HepG2 (cell line): ENCODE measurements around the gene CLHC1. TPM values are rescaled to one million over a fixed set of nuclear protein-coding genes. Genes with fewer than 3 reads are reported as not detected.

Experiments
- AGO2 ChIP-seq: fragments of 200-400 bp; formaldehyde crosslinking; optimal IDR thresholded peaks from 2 replicates; pipeline ENCODE3; 2017; ENCODE audit warnings: mild to moderate bottlenecking, low read depth, low read length, moderate library complexity
- CEBPB ChIP-seq: IDR thresholded peaks from 2 replicates; pipeline ENCODE4 v1.6.1; 2011; ENCODE audit warnings: low read depth, low read length, improper control_type of control experiment, borderline replicate concordance
- MEIS2 ChIP-seq: sonication (generic); formaldehyde crosslinking; IDR thresholded peaks from 2 replicates; pipeline ENCODE4 v1.9.0; 2021; ENCODE audit warnings: mild to moderate bottlenecking, missing genetic modification reagents
- MYNN ChIP-seq: sonication (generic); formaldehyde crosslinking; IDR thresholded peaks from 2 replicates; pipeline ENCODE4 v1.4.0; 2020; ENCODE audit warnings: mild to moderate bottlenecking, low read depth, missing genetic modification reagents
- NFE2L2 ChIP-seq: fragments of 150-350 bp; IDR thresholded peaks from 2 replicates; pipeline ENCODE4 v1.6.1; 2014; ENCODE audit warnings: low read length
- NR2F1 ChIP-seq, 2 experiments: fragments of 450-650 bp in 1 of 2; formaldehyde crosslinking in 1 of 2; IDR thresholded peaks; 2 replicates each; pipeline versions ENCODE4 v1.5.0 to v1.6.1; 2016 to 2020; ENCODE audit warnings: mild to moderate bottlenecking in 1 of 2, missing compliant biosample characterization in 1 of 2, missing genetic modification reagents in 1 of 2, moderate library complexity in 1 of 2
- SYNCRIP ChIP-seq: fragments of 200-400 bp; formaldehyde crosslinking; IDR thresholded peaks from 2 replicates; pipeline ENCODE4 v1.6.1; 2018; ENCODE audit warnings: mild to moderate bottlenecking, low read depth, low read length; ENCODE audit not compliant: insufficient read depth
- TAF1 ChIP-seq: sonication (generic); formaldehyde crosslinking; IDR thresholded peaks from 2 replicates; pipeline ENCODE4 v1.4.0; 2020; ENCODE audit warnings: missing genetic modification reagents
- THYN1 ChIP-seq: sonication (generic); formaldehyde crosslinking; IDR thresholded peaks from 2 replicates; pipeline ENCODE4 v1.8.1; 2023; ENCODE audit warnings: low read depth, mild to moderate bottlenecking, moderate library complexity, missing genetic modification reagents, borderline replicate concordance
- ZFP37 ChIP-seq: sonication (generic); formaldehyde crosslinking; IDR thresholded peaks from 2 replicates; pipeline ENCODE4 v1.4.0; 2020; ENCODE audit warnings: missing genetic modification reagents, borderline replicate concordance
- ZNF614 ChIP-seq: IDR thresholded peaks from 2 replicates; pipeline ENCODE4 v1.6.1; 2018; ENCODE audit warnings: missing biosample characterization, missing genetic modification reagents, inconsistent platforms, borderline replicate concordance
- ZNF841 ChIP-seq: sonication (generic); formaldehyde crosslinking; IDR thresholded peaks from 2 replicates; pipeline ENCODE4 v1.8.1; 2023; ENCODE audit warnings: missing genetic modification reagents, borderline replicate concordance
- polyA plus RNA-seq, 8 experiments: library from polyadenylated mRNA; depleted of rRNA in 3 of 8; stranded (reverse) in 7 of 8; unstranded in 1 of 8; fragments of >200 nt; fragmentation: Illumina TruSeq in 4 of 8; extraction: Trizol in 4 of 8; gene quantifications; 2 replicates each; pipeline versions ENCODE4 v1.2.1 to v1.2.3, GENCODE V29; 2011 to 2016; ENCODE audit warnings: low read depth in 4 of 8, missing spikeins in 1 of 8, mixed read lengths in 1 of 8; ENCODE audit not compliant: insufficient read depth in 1 of 8
- total RNA-seq, 5 experiments: library from RNA; depleted of rRNA; stranded (reverse); fragments of >200 nt; fragmentation: Illumina TruSeq; extraction: Trizol; gene quantifications; 2 replicates each; pipeline ENCODE4 v1.2.3, GENCODE V29; 2016; ENCODE audit warnings: low read depth in 1 of 5
- TF ChIP-seq, protein P1 (sequence below): sonication (generic); formaldehyde crosslinking; IDR thresholded peaks from 2 replicates; pipeline ENCODE4 v1.8.1; 2023; ENCODE audit warnings: mild to moderate bottlenecking, inconsistent platforms, moderate library complexity, missing genetic modification reagents, borderline replicate concordance
- TF ChIP-seq, protein P2 (sequence below): sonication (generic); formaldehyde crosslinking; IDR thresholded peaks from 2 replicates; pipeline ENCODE4 v1.4.0; 2020; ENCODE audit warnings: mild to moderate bottlenecking, missing genetic modification reagents, borderline replicate concordance
- TF ChIP-seq, protein P3 (sequence below): sonication (generic); formaldehyde crosslinking; IDR thresholded peaks from 2 replicates; pipeline ENCODE4 v1.4.0; 2020; ENCODE audit warnings: missing genetic modification reagents
- TF ChIP-seq, protein P4 (sequence below): sonication (generic); formaldehyde crosslinking; IDR thresholded peaks from 2 replicates; pipeline ENCODE4 v1.8.0; 2022; ENCODE audit warnings: mild to moderate bottlenecking, missing genetic modification reagents, moderate library complexity

The CLHC1 gene
- total and polyA plus RNA-seq, 2 of the 13 experiments (the other 11 are each of a cell fraction or from before 2014, with no cell fraction given) = 9.8 to 12.6 TPM

DNA sequence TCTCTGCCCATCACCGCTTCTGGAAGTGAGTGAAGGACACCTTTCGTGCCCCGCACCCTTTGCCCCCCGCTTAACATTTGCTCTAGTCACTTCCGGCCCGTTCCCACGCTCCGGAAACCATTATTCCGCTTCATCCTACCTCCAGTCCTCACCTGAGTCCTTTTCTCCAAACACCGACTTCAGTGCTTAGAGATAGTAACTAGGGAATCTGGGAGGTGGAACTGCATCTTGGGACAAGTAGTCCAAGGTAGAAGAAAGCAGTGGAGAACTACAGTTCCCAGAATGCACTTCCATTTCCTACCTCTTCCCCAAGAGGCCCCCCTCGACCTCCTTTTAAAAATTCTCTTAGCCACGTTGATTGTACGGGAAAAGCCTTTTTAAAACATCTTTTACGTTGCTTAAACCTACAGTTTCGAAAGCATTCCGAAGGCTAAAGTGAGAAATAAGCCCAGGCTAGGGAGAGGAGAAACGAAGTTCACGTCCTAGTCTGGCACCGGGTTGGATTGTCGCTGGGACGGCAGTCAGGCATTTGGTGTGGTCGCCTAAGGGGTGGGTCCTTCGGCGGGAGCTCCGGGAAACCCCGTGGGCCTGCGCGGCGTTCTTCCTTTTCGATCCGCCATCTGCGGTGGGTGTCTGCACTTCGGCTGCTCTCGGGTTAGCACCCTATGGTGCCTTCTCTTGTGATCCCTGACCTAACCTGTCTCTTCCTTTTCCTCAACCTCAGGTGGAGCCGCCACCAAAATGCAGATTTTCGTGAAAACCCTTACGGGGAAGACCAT lies at the start of gene CLHC1, which contains the start of gene RPS27A (continued):
- TF ChIP-seq, protein P1, sequence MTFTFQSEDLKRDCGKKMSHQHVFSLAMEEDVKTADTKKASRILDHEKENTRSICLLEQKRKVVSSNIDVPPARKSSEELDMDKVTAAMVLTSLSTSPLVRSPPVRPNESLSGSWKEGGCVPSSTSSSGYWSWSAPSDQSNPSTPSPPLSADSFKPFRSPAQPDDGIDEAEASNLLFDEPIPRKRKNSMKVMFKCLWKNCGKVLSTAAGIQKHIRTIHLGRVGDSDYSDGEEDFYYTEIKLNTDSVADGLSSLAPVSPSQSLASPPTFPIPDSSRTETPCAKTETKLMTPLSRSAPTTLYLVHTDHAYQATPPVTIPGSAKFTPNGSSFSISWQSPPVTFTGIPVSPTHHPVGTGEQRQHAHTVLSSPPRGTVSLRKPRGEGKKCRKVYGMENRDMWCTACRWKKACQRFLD (CRISPR knock-in tag) = no peak
- no peak for TF ChIP-seq ZNF841
- TF ChIP-seq, protein P2, sequence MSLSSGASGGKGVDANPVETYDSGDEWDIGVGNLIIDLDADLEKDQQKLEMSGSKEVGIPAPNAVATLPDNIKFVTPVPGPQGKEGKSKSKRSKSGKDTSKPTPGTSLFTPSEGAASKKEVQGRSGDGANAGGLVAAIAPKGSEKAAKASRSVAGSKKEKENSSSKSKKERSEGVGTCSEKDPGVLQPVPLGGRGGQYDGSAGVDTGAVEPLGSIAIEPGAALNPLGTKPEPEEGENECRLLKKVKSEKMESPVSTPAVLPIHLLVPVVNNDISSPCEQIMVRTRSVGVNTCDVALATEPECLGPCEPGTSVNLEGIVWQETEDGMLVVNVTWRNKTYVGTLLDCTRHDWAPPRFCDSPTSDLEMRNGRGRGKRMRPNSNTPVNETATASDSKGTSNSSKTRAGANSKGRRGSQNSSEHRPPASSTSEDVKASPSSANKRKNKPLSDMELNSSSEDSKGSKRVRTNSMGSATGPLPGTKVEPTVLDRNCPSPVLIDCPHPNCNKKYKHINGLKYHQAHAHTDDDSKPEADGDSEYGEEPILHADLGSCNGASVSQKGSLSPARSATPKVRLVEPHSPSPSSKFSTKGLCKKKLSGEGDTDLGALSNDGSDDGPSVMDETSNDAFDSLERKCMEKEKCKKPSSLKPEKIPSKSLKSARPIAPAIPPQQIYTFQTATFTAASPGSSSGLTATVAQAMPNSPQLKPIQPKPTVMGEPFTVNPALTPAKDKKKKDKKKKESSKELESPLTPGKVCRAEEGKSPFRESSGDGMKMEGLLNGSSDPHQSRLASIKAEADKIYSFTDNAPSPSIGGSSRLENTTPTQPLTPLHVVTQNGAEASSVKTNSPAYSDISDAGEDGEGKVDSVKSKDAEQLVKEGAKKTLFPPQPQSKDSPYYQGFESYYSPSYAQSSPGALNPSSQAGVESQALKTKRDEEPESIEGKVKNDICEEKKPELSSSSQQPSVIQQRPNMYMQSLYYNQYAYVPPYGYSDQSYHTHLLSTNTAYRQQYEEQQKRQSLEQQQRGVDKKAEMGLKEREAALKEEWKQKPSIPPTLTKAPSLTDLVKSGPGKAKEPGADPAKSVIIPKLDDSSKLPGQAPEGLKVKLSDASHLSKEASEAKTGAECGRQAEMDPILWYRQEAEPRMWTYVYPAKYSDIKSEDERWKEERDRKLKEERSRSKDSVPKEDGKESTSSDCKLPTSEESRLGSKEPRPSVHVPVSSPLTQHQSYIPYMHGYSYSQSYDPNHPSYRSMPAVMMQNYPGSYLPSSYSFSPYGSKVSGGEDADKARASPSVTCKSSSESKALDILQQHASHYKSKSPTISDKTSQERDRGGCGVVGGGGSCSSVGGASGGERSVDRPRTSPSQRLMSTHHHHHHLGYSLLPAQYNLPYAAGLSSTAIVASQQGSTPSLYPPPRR (CRISPR knock-in tag) = peak; percentile 20; the same call in 1 of the 2 replicates
- no peak for TF ChIP-seq SYNCRIP
- TF ChIP-seq, protein P3, sequence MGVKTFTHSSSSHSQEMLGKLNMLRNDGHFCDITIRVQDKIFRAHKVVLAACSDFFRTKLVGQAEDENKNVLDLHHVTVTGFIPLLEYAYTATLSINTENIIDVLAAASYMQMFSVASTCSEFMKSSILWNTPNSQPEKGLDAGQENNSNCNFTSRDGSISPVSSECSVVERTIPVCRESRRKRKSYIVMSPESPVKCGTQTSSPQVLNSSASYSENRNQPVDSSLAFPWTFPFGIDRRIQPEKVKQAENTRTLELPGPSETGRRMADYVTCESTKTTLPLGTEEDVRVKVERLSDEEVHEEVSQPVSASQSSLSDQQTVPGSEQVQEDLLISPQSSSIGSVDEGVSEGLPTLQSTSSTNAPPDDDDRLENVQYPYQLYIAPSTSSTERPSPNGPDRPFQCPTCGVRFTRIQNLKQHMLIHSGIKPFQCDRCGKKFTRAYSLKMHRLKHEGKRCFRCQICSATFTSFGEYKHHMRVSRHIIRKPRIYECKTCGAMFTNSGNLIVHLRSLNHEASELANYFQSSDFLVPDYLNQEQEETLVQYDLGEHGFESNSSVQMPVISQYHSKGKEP (CRISPR knock-in tag) = no peak; the same call in 1 of the 2 replicates
- TF ChIP-seq NFE2L2 = peak; percentile 1; the same call in 1 of the 2 replicates
- TF ChIP-seq AGO2 = no peak
- TF ChIP-seq THYN1 (CRISPR knock-in tag) = 0 out of 2 replicates have a peak, but pooled peaks have one; percentile 34
- TF ChIP-seq CEBPB = no peak
- TF ChIP-seq, protein P4, sequence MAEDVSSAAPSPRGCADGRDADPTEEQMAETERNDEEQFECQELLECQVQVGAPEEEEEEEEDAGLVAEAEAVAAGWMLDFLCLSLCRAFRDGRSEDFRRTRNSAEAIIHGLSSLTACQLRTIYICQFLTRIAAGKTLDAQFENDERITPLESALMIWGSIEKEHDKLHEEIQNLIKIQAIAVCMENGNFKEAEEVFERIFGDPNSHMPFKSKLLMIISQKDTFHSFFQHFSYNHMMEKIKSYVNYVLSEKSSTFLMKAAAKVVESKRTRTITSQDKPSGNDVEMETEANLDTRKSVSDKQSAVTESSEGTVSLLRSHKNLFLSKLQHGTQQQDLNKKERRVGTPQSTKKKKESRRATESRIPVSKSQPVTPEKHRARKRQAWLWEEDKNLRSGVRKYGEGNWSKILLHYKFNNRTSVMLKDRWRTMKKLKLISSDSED (CRISPR knock-in tag) = no peak
- TF ChIP-seq MEIS2 (CRISPR knock-in tag) = peak; percentile 83; the same call in 1 of the 2 replicates
- peak; percentile 96 for TF ChIP-seq TAF1 (CRISPR knock-in tag)
- no peak; the same call in 1 of the 2 replicates for TF ChIP-seq MYNN (CRISPR knock-in tag)
- TF ChIP-seq ZFP37 (CRISPR knock-in tag) = 0 out of 2 replicates have a peak, but pooled peaks have one; percentile 40
- 0 out of 4 replicates have a peak, but pooled peaks of 1 of the 2 experiments have one; percentile 13 for TF ChIP-seq NR2F1 (CRISPR knock-in tag; IDR thresholded peaks at IDR 0.05)
- 0 out of 2 replicates have a peak, but pooled peaks have one; percentile 6 for TF ChIP-seq ZNF614 (CRISPR knock-in tag)
